Immature natural killer cell (primary cell): ENCODE results near the gene ERFE. TPM values are rescaled to one million over a fixed set of nuclear protein-coding genes. Genes with fewer than 3 reads are reported as not detected.

Source experiments
- DNase-seq, 3 donors: peaks; one replicate each; pipeline ENCODE4 v3.0.0; 2022; ENCODE audit warnings: mixed read lengths in 1 of 3
- H3K27ac Mint-ChIP-seq, 6 donors: one replicate each; pipeline ENCODE4 v1.8.0; 2020; ENCODE audit warnings: mixed read lengths in 6 of 6, mild to moderate bottlenecking in 5 of 6, inconsistent platforms in 4 of 6, moderate library complexity in 3 of 6
- H3K27me3 Mint-ChIP-seq, 3 donors: one replicate each; pipeline ENCODE4 v1.8.0; 2020 to 2021; ENCODE audit warnings: low read depth in 3 of 3, mild to moderate bottlenecking in 3 of 3, mixed read lengths in 3 of 3, moderate library complexity in 3 of 3, inconsistent platforms in 1 of 3
- H3K36me3 Mint-ChIP-seq, 3 donors: one replicate each; pipeline ENCODE4 v1.8.0; 2020; ENCODE audit warnings: mixed read lengths in 3 of 3, inconsistent platforms in 2 of 3, mild to moderate bottlenecking in 2 of 3
- H3K4me1 Mint-ChIP-seq, 2 donors: one replicate each; pipeline ENCODE4 v1.8.0; 2020; ENCODE audit warnings: inconsistent platforms in 2 of 2, mild to moderate bottlenecking in 2 of 2, mixed read lengths in 2 of 2, moderate library complexity in 1 of 2
- H3K4me3 Mint-ChIP-seq, 5 donors: one replicate each; pipeline ENCODE4 v1.8.0; 2020; ENCODE audit warnings: mild to moderate bottlenecking in 5 of 5, mixed read lengths in 5 of 5, inconsistent platforms in 3 of 5, moderate library complexity in 3 of 5
- H3K9me3 Mint-ChIP-seq, 6 donors: one replicate each; pipeline ENCODE4 v1.8.0; 2020; ENCODE audit warnings: mild to moderate bottlenecking in 6 of 6, mixed read lengths in 6 of 6, inconsistent platforms in 4 of 6, moderate library complexity in 3 of 6
- polyA plus RNA-seq, 3 donors: library from polyadenylated mRNA; unstranded; fragments of 300-500 nt; fragmentation: Illumina TruSeq; gene quantifications; one replicate each; pipeline ENCODE4 v1.2.3, GENCODE V29; 2021

Gene ERFE
- polyA plus RNA-seq, 3 donors from 2014 or later: 4.6 to 6.2 (median 5.7) TPM

GRCh38 chr2:238149841-238150572 lies 8.8 kb upstream of the ERFE start:
- no peaks in the 10 kb centered on the region for H3K4me1 Mint-ChIP-seq
- DNase-seq: no peak
- H3K4me3 Mint-ChIP-seq: no peak overlapping the region
- H3K36me3 Mint-ChIP-seq: no peaks in the 10 kb centered on the region
- no peaks in the 10 kb centered on the region for H3K9me3 Mint-ChIP-seq
- peaks cover 0 to 2% (median 0%) of the 10 kb centered on the region in 3 donors for H3K27me3 Mint-ChIP-seq
- no peak overlapping the region for H3K27ac Mint-ChIP-seq

- no peaks in the 10 kb centered on the region for H3K9me3 Mint-ChIP-seq
- H3K36me3 Mint-ChIP-seq: no peaks in the 10 kb centered on the region
- H3K4me3 Mint-ChIP-seq: no peak overlapping the region
- no peaks in the 10 kb centered on the region for H3K4me1 Mint-ChIP-seq
- H3K27ac Mint-ChIP-seq: no peak overlapping the region
- DNase-seq: no peak
- peaks cover 0 to 2% (median 0%) of the 10 kb centered on the region in 3 donors for H3K27me3 Mint-ChIP-seq
Observed at GRCh38 chr2:238150686-238151085, 8.1 kb upstream of the ERFE start.

GRCh38 chr2:238151205-238151604 lies 7.6 kb upstream of the ERFE start:
- DNase-seq: no peak
- Mint-ChIP-seq H3K4me1 (no peaks in the 10 kb centered on the region), H3K27me3 (peaks cover 0 to 2% (median 0%) of the 10 kb centered on the region in 3 donors), H3K4me3 (no peak overlapping the region), H3K9me3 (no peaks in the 10 kb centered on the region), H3K36me3 (no peaks in the 10 kb centered on the region), H3K27ac (no peak overlapping the region)

GRCh38 chr2:238151628-238152235 lies 7.0 kb upstream of the ERFE start:
- no peaks in the 10 kb centered on the region for H3K36me3 Mint-ChIP-seq
- H3K9me3 Mint-ChIP-seq: no peaks in the 10 kb centered on the region
- H3K4me1 Mint-ChIP-seq: no peaks in the 10 kb centered on the region
- peaks cover 0 to 2% (median 0%) of the 10 kb centered on the region in 3 donors for H3K27me3 Mint-ChIP-seq
- DNase-seq: no peak
- H3K27ac Mint-ChIP-seq: no peak overlapping the region
- no peak overlapping the region for H3K4me3 Mint-ChIP-seq

- H3K27me3 Mint-ChIP-seq: peaks cover 0 to 3% (median 0%) of the 10 kb centered on the region in 3 donors
- no peak for DNase-seq
- H3K4me1 Mint-ChIP-seq: no peaks in the 10 kb centered on the region
- H3K9me3 Mint-ChIP-seq: no peaks in the 10 kb centered on the region
- no peak overlapping the region for H3K27ac Mint-ChIP-seq
- no peak overlapping the region for H3K4me3 Mint-ChIP-seq
- no peaks in the 10 kb centered on the region for H3K36me3 Mint-ChIP-seq
Observed at GRCh38 chr2:238152771-238153688, 5.7 kb upstream of the ERFE start.

- no peaks in the 10 kb centered on the region for H3K36me3 Mint-ChIP-seq
- no peak overlapping the region for H3K4me3 Mint-ChIP-seq
- H3K9me3 Mint-ChIP-seq: no peaks in the 10 kb centered on the region
- DNase-seq: no peak
- peak overlapping the region in 1 of 6 donors; percentile 16 for H3K27ac Mint-ChIP-seq
- H3K4me1 Mint-ChIP-seq: peaks cover 5 to 6% of the 10 kb centered on the region in 2 donors
- peaks cover 2 to 7% (median 2%) of the 10 kb centered on the region in 3 donors for H3K27me3 Mint-ChIP-seq
Observed at GRCh38 chr2:238154570-238154969, 4.2 kb upstream of the ERFE start.

GRCh38 chr2:238155051-238155760 lies 3.6 kb upstream of the ERFE start:
- Mint-ChIP-seq H3K4me3 (no peak overlapping the region), H3K27me3 (peaks cover 2 to 8% (median 4%) of the 10 kb centered on the region in 3 donors), H3K36me3 (no peaks in the 10 kb centered on the region), H3K27ac (no peak overlapping the region), H3K4me1 (peaks cover 9% of the 10 kb centered on the region in 2 donors), H3K9me3 (no peaks in the 10 kb centered on the region)
- DNase-seq: no peak

GRCh38 chr2:238155761-238156694 lies 2.7 kb upstream of the ERFE start:
- H3K4me1 Mint-ChIP-seq: peaks cover 14 to 16% of the 10 kb centered on the region in 2 donors

GRCh38 chr2:238157506-238158017 lies 1.2 kb upstream of the ERFE start:
- peak overlapping the region in 3 of 5 donors; percentile 24 to 47 (median 45) for H3K4me3 Mint-ChIP-seq
- no peak for DNase-seq
- no peaks in the 10 kb centered on the region for H3K9me3 Mint-ChIP-seq
- peaks cover 14 to 17% of the 10 kb centered on the region in 2 donors for H3K4me1 Mint-ChIP-seq
- H3K36me3 Mint-ChIP-seq: no peaks in the 10 kb centered on the region
- peaks cover 2 to 8% (median 4%) of the 10 kb centered on the region in 3 donors for H3K27me3 Mint-ChIP-seq
- H3K27ac Mint-ChIP-seq: no peak overlapping the region

More at GRCh38 chr2:238155761-238156694, 2.7 kb upstream of the ERFE start:
- Mint-ChIP-seq H3K36me3 (no peaks in the 10 kb centered on the region), H3K9me3 (no peaks in the 10 kb centered on the region), H3K4me3 (peak overlapping the region in 1 of 5 donors; percentile 12), H3K27ac (no peak overlapping the region), H3K27me3 (peaks cover 2 to 8% (median 4%) of the 10 kb centered on the region in 3 donors)
- no peak for DNase-seq

GRCh38 chr2:238158018-238158508 lies 707 bp upstream of the ERFE start:
- no peak for DNase-seq
- peak overlapping the region in 2 of 5 donors; percentile 24 to 47 for H3K4me3 Mint-ChIP-seq
- no peaks in the 10 kb centered on the region for H3K36me3 Mint-ChIP-seq
- H3K4me1 Mint-ChIP-seq: peaks cover 14 to 20% of the 10 kb centered on the region in 2 donors
- H3K27ac Mint-ChIP-seq: no peak overlapping the region
- no peaks in the 10 kb centered on the region for H3K9me3 Mint-ChIP-seq
- peaks cover 2 to 8% (median 4%) of the 10 kb centered on the region in 3 donors for H3K27me3 Mint-ChIP-seq

- no peak for DNase-seq
- H3K27ac Mint-ChIP-seq: peak overlapping the region in 1 of 6 donors; percentile 71
- peaks cover 14 to 20% of the 10 kb centered on the region in 2 donors for H3K4me1 Mint-ChIP-seq
- H3K27me3 Mint-ChIP-seq: peaks cover 2 to 8% (median 4%) of the 10 kb centered on the region in 3 donors
- H3K36me3 Mint-ChIP-seq: no peaks in the 10 kb centered on the region
- H3K4me3 Mint-ChIP-seq: peak overlapping the region; percentile 60 to 87 (median 78)
- no peaks in the 10 kb centered on the region for H3K9me3 Mint-ChIP-seq
Observed at GRCh38 chr2:238159071-238159539, 335 bp downstream of the ERFE start.

- H3K27me3 Mint-ChIP-seq: peaks cover 4 to 9% (median 4%) of the 10 kb centered on the region in 3 donors
- no peaks in the 10 kb centered on the region for H3K9me3 Mint-ChIP-seq
- peak overlapping the region in 1 of 6 donors; percentile 71 for H3K27ac Mint-ChIP-seq
- no peaks in the 10 kb centered on the region for H3K36me3 Mint-ChIP-seq
- DNase-seq: no peak
- H3K4me3 Mint-ChIP-seq: peak overlapping the region; percentile 60 to 87 (median 78)
- peaks cover 15 to 24% of the 10 kb centered on the region in 2 donors for H3K4me1 Mint-ChIP-seq
Observed at GRCh38 chr2:238159661-238160205, 963 bp downstream of the ERFE start.
